ENCODE data around the gene POMGNT1. TPM values are rescaled to one million over a fixed set of nuclear protein-coding genes. Genes with fewer than 3 reads are reported as not detected.

POMGNT1 gene
- total RNA-seq, 4 donors from 2014 or later = 31.0 to 50.4 (median 38.2) TPM

DNA sequence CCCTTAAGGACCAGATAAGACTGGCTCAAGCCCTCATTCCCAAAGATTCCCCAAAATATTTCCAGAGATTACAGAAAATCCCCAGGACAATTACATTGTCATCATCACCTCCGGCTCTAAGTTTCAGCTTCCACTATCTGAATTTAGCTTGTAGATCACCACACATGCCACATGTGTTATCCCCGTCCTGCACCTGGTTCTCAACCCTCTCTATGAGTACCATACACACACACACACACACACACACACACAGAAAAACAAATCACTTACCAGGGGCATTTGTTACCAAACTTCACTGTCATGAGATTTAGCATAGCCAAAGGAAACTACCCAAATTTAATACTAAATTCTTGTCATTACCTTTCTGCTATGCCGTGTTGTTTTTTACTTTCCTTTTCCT lies 38.7 kb downstream of the POMGNT1 start:
- Histone ChIP-seq H3K4me1 (no peaks in the 10 kb centered on the region), H3K4me3 (no peak overlapping the region), H3K27ac (no peak overlapping the region), H3K9me3 (no peaks in the 10 kb centered on the region), H3K36me3 (no peaks in the 10 kb centered on the region), H3K27me3 (no peaks in the 10 kb centered on the region)
- 77 to 79% methylated on average over 3 of the region's 3 CpGs for WGBS, 2 donors (ENCODE audit: low coverage in 1 of 2)
- ATAC-seq = no peak
- TF ChIP-seq, protein P1, sequence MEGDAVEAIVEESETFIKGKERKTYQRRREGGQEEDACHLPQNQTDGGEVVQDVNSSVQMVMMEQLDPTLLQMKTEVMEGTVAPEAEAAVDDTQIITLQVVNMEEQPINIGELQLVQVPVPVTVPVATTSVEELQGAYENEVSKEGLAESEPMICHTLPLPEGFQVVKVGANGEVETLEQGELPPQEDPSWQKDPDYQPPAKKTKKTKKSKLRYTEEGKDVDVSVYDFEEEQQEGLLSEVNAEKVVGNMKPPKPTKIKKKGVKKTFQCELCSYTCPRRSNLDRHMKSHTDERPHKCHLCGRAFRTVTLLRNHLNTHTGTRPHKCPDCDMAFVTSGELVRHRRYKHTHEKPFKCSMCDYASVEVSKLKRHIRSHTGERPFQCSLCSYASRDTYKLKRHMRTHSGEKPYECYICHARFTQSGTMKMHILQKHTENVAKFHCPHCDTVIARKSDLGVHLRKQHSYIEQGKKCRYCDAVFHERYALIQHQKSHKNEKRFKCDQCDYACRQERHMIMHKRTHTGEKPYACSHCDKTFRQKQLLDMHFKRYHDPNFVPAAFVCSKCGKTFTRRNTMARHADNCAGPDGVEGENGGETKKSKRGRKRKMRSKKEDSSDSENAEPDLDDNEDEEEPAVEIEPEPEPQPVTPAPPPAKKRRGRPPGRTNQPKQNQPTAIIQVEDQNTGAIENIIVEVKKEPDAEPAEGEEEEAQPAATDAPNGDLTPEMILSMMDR (IDR thresholded peaks at IDR 0.05) = no peak
- TF ChIP-seq POLR2A (IDR thresholded peaks at IDR 0.05) (no peak), EP300 (IDR thresholded peaks at IDR 0.05) (no peak), POLR2AphosphoS5 (IDR thresholded peaks at IDR 0.05) (no peak)

DNA sequence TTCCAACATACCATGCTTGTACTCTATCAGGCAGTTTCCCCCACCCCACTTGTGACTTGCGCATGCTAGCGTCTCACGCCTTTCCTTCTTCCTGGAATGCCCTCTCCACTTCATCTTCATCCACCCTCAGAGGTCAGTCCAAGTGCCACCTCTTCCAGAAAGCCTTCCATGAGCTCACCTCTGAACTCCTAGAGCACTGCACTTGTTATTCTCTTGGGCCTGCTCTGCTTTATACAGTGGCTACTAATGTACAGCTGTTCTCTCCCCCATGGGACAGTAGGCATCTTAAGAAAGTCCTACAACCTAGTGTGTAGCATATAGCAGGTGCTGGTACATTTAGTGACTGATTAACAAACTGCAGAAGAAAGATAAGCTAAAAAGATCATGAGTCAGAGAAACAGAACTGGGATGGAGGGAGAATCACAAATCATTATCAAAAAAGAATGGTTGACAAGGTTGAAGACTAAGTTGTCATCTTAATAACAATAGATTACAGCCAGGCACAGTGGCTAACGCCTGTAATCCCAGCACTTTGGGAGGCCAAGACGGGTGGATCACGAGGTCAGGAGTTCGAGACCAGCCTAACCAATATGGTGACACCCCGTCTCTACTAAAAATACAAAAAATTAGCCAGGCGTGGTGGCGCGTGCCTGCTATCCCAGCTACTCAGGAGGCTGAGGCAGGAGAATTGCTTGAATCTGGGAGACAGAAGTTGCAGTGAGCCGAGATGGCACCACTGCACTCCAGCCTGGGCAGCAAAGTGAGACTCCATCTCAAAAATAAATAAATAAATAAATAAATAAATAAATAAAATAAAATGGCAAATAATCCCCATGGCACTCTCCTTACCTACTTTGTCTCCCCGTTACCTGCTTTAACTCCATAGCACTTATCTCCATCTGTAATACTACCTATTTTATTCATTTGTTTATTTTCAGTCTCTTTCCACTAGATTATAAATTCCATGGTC lies 39.6 kb downstream of the POMGNT1 start:
- Histone ChIP-seq H3K4me1 (no peaks in the 10 kb centered on the region), H3K4me3 (no peak overlapping the region), H3K9me3 (no peaks in the 10 kb centered on the region), H3K27me3 (no peaks in the 10 kb centered on the region), H3K36me3 (no peaks in the 10 kb centered on the region), H3K27ac (no peak overlapping the region)
- TF ChIP-seq POLR2A (IDR thresholded peaks at IDR 0.05) = no peak
- TF ChIP-seq EP300 (IDR thresholded peaks at IDR 0.05) = no peak
- no peak for ATAC-seq
- WGBS, 2 donors (ENCODE audit: low coverage in 1 of 2) = 94 to 96% methylated on average over 10 to 12 of the region's 13 CpGs

DNA sequence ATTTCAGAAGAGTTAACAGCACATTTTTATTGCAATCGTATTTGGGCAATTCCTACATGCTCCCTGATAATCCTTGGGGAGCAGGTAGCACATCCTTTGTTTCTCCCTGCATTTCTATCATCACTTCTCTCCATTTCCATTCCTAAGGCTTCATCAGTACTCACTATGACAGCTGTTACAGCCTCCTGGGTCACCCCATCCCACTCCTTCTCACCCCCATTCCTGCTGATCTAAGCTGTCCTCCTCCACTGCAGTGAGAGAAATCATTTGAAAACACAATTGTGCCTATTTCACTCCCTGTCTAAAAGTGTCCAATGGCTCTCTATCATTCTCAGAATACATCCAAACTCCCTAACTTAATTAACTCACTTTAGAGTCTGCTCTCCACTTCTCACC lies 40.3 kb downstream of the POMGNT1 start:
- H3K36me3 ChIP-seq = no peaks in the 10 kb centered on the region
- ATAC-seq = no peak
- no peak overlapping the region for H3K27ac ChIP-seq
- no peak for TF ChIP-seq POLR2AphosphoS5 (IDR thresholded peaks at IDR 0.05)
- no peak overlapping the region for H3K4me3 ChIP-seq
- no peaks in the 10 kb centered on the region for H3K9me3 ChIP-seq
- H3K4me1 ChIP-seq = no peaks in the 10 kb centered on the region
- WGBS, 2 donors (ENCODE audit: low coverage in 1 of 2) = 100% methylated on average over 1 of the region's 1 CpG
- no peaks in the 10 kb centered on the region for H3K27me3 ChIP-seq

DNA sequence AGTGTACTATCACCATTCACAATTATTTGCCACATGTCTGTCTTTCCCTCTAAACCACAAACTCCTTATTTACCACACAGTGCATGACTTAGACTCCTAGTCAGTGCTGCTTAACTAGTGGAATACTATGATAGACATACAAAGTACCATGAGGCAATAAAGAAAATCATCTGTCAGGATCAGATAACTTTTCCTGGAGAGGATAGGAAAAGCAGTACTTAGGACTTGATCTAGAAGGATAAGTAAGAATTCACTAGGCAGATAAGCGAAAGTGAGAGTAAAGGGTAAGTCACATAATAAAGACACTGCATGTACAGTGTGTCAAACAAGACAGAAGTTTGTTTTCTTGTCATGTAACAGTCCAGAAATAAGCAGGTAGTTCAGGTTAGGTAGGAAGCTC lies 44.5 kb downstream of the POMGNT1 start:
- Histone ChIP-seq H3K4me3 (no peak overlapping the region), H3K27ac (no peak overlapping the region), H3K9me3 (no peaks in the 10 kb centered on the region), H3K4me1 (no peaks in the 10 kb centered on the region), H3K27me3 (no peaks in the 10 kb centered on the region), H3K36me3 (no peaks in the 10 kb centered on the region)
- 70 to 100% methylated on average over 1 of the region's 1 CpG for WGBS, 2 donors (ENCODE audit: low coverage in 1 of 2)
- TF ChIP-seq POLR2AphosphoS5 (IDR thresholded peaks at IDR 0.05) = no peak
- TF ChIP-seq, protein P1 (IDR thresholded peaks at IDR 0.05) = no peak
- no peak for TF ChIP-seq EP300 (IDR thresholded peaks at IDR 0.05)
- TF ChIP-seq POLR2A (IDR thresholded peaks at IDR 0.05) = no peak
- ATAC-seq = no peak

DNA sequence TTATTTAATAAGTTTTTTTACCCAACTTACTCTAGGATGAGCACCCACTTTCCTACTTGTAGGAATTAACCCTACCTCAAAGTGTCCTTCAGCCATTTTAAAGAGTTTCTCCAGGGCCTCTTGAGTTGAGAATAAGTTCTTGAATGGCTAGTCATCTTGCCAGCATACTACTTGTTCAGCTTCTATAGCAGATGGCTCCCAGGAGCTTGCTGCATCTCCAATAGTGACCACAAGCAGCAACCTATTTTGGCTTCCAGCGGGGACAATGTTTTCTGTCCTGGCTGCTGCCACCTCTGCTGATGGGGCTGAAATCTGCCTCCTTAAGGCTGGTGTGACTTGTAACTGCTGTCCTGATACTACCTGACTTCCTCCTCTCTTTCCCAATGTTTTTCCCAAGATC lies 45.0 kb downstream of the POMGNT1 start:
- Histone ChIP-seq H3K9me3 (no peaks in the 10 kb centered on the region), H3K4me3 (no peak overlapping the region), H3K27ac (no peak overlapping the region), H3K27me3 (no peaks in the 10 kb centered on the region), H3K4me1 (no peaks in the 10 kb centered on the region), H3K36me3 (no peaks in the 10 kb centered on the region)
- no peak for TF ChIP-seq POLR2A (IDR thresholded peaks at IDR 0.05)
- no peak for TF ChIP-seq EP300 (IDR thresholded peaks at IDR 0.05)
- TF ChIP-seq, protein P1 (IDR thresholded peaks at IDR 0.05) = no peak
- no peak for TF ChIP-seq POLR2AphosphoS5 (IDR thresholded peaks at IDR 0.05)
- ATAC-seq = no peak
- 100% methylated on average over 1 of the region's 1 CpG; no CpG with 5 or more reads in 1 of the 2 donors for WGBS, 2 donors (ENCODE audit: low coverage in 1 of 2)

DNA sequence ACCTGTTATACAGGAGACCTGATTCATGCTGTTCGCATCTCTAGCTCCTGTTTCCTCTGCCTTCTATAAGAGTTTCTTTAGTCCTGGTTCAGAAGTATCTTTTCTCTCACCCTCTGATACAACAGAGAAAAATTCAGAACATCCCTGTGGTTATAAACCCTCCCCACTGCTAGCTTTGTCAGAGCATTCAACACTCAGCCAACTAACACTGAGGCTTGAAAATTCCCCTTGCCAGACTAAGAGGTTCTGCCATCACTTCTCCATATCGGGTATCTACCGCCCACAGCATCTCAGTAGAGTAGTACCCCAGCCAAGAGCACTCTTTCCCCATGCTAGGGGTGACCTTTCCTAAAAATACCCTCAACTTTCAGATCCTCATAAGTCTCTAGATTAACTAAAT lies 46.2 kb downstream of the POMGNT1 start:
- WGBS, 2 donors (ENCODE audit: low coverage in 1 of 2) = 79 to 84% methylated on average over 3 of the region's 3 CpGs
- no peak for TF ChIP-seq POLR2A (IDR thresholded peaks at IDR 0.05)
- no peak for TF ChIP-seq POLR2AphosphoS5 (IDR thresholded peaks at IDR 0.05)
- TF ChIP-seq, protein P1 (IDR thresholded peaks at IDR 0.05) = no peak
- TF ChIP-seq EP300 (IDR thresholded peaks at IDR 0.05) = no peak
- H3K27ac ChIP-seq = no peak overlapping the region
- no peak for ATAC-seq
- no peaks in the 10 kb centered on the region for H3K4me1 ChIP-seq
- no peaks in the 10 kb centered on the region for H3K27me3 ChIP-seq
- H3K9me3 ChIP-seq = no peaks in the 10 kb centered on the region
- H3K36me3 ChIP-seq = no peaks in the 10 kb centered on the region
- no peak overlapping the region for H3K4me3 ChIP-seq
